Stimulated activated CD4-positive, alpha-beta T cell treated with anti-CD3 and anti-CD28 coated beads, Interleukin-4, amount 100 ng/mL, for 1 hour (primary cell): ENCODE data around the gene ABHD8.
A peak's percentile ranks its signal among the peaks of the same experiment; 100 is the strongest.

Source experiments
- DNase-seq: peaks from one replicate; pipeline ENCODE4 v3.0.0-alpha.2; 2020

Gene ABHD8

GRCh38 chr19:17303167-17303939, at the start of gene ABHD8:
TSS of gene ABHD8 (minus strand) at chr19:17303425. CDS start at chr19:17301616, 1,809 bp downstream.
- peak; percentile 92 for DNase-seq

- DNase-seq: no peak
These were observed 49.5 kb upstream of the ABHD8 start for GRCh38 chr19:17352608-17353280.

GRCh38 chr19:17351815-17352435, 48.7 kb upstream of the ABHD8 start:
- no peak for DNase-seq

GRCh38 chr19:17348700-17349099, 45.5 kb upstream of the ABHD8 start:
- no peak for DNase-seq

GRCh38 chr19:17347877-17348276, 44.7 kb upstream of the ABHD8 start:
- DNase-seq: no peak

GRCh38 chr19:17347361-17347760, 44.1 kb upstream of the ABHD8 start:
- DNase-seq: no peak

GRCh38 chr19:17346109-17346671, 43.0 kb upstream of the ABHD8 start:
- DNase-seq: peak; percentile 81

- no peak for DNase-seq
These were observed 38.6 kb upstream of the ABHD8 start for GRCh38 chr19:17341845-17342244.

- no peak for DNase-seq
These were observed 38.2 kb upstream of the ABHD8 start for GRCh38 chr19:17341386-17341785.

- DNase-seq: no peak
These were observed 37.7 kb upstream of the ABHD8 start for GRCh38 chr19:17340871-17341357.

GRCh38 chr19:17340302-17340870, 37.2 kb upstream of the ABHD8 start:
- no peak for DNase-seq

GRCh38 chr19:17339088-17339741, 36.0 kb upstream of the ABHD8 start:
- peak; percentile 62 for DNase-seq

- DNase-seq: no peak
These were observed 35.3 kb upstream of the ABHD8 start for GRCh38 chr19:17338433-17339078.

- DNase-seq: peak; percentile 39
These were observed 34.6 kb upstream of the ABHD8 start for GRCh38 chr19:17337675-17338432.

- DNase-seq: peak; percentile 96
These were observed 33.8 kb upstream of the ABHD8 start, which contains the start of gene GTPBP3 for GRCh38 chr19:17336872-17337674. TSS of gene GTPBP3 (plus strand) at chr19:17337553. CDS start at chr19:17337612, 59 bp downstream.

GRCh38 chr19:17335575-17335974, 32.4 kb upstream of the ABHD8 start:
- DNase-seq: no peak

GRCh38 chr19:17334414-17335409, 31.5 kb upstream of the ABHD8 start, which contains the start of gene ANO8:
TSS of gene ANO8 (minus strand) at chr19:17334855. CDS start at chr19:17334670, 185 bp downstream.
- peak; percentile 99 for DNase-seq

- DNase-seq: peak; percentile 74
These were observed 30.6 kb upstream of the ABHD8 start for GRCh38 chr19:17333611-17334413.
